MCF 10A (cell line): ENCODE results near the gene MCTP2. TPM values are rescaled to one million over a fixed set of nuclear protein-coding genes. Genes with fewer than 3 reads are reported as not detected.

ENCODE experiments used
- BruUV-seq: library from RNA; stranded (reverse); fragments of 400-500 nt; replicated peaks from 2 replicates; lab custom pipeline; 2021; lab: Mats Ljungman, UMichigan
- CTCF ChIA-PET: fragments of 300-600 bp; sonication (Branson Sonifier 250); formaldehyde crosslinking; extraction: SDS; loops from one replicate; lab custom pipeline; 2021; ENCODE audit warnings: antibody characterized with exemption, inconsistent platforms; lab: Yijun Ruan, JAX
- POLR2A ChIA-PET: fragments of 300-600, 350-650 bp; sonication (Branson Sonifier 250); formaldehyde crosslinking; extraction: SDS; loops from one replicate; lab custom pipeline; 2020; ENCODE audit warnings: antibody characterized with exemption, inconsistent platforms; lab: Yijun Ruan, JAX
- DNase-seq: peaks from one replicate; pipeline ENCODE4 v3.0.0-alpha.2; 2018; ENCODE audit not compliant: unreplicated experiment
- H3K27ac Mint-ChIP-seq: one replicate; pipeline ENCODE4 v1.8.0; 2022; ENCODE audit warnings: mild to moderate bottlenecking, low read depth, mixed read lengths; ENCODE audit not compliant: unreplicated experiment
- H3K27me3 Mint-ChIP-seq: one replicate; pipeline ENCODE4 v1.8.0; 2022; ENCODE audit warnings: mixed read lengths; ENCODE audit not compliant: insufficient read depth, unreplicated experiment
- H3K36me3 Mint-ChIP-seq: one replicate; pipeline ENCODE4 v1.8.0; 2022; ENCODE audit warnings: mild to moderate bottlenecking, moderate library complexity, mixed read lengths; ENCODE audit not compliant: insufficient read depth, unreplicated experiment
- H3K4me1 Mint-ChIP-seq: one replicate; pipeline ENCODE4 v1.8.0; 2022; ENCODE audit warnings: mixed read lengths; ENCODE audit not compliant: insufficient read depth, unreplicated experiment
- H3K4me3 Mint-ChIP-seq: one replicate; pipeline ENCODE4 v1.8.0; 2022; ENCODE audit warnings: mild to moderate bottlenecking, moderate library complexity, mixed read lengths; ENCODE audit not compliant: unreplicated experiment
- H3K9me3 Mint-ChIP-seq: one replicate; pipeline ENCODE4 v1.8.0; 2022; ENCODE audit warnings: mixed read lengths; ENCODE audit not compliant: unreplicated experiment
- intact Hi-C: fragments of 100-400 bp; cut with micrococcal nuclease; formaldehyde crosslinking; loops from 2 replicates; pipeline ENCODE4 v1.14.1; 2022
- total RNA-seq: library from RNA; stranded (reverse); gene quantifications from 2 replicates; pipeline ENCODE4 v1.2.3, GENCODE V29; 2022
- TF ChIP-seq, protein P1 (sequence below): fragments of 200-600 bp; IDR thresholded peaks from one replicate; pipeline ENCODE4 v1.8.0; 2022; ENCODE audit warnings: antibody characterized with exemption, mild to moderate bottlenecking; ENCODE audit not compliant: unreplicated experiment

The MCTP2 gene
- total RNA-seq, 1 experiment from 2014 or later: 25.7 TPM

DNA sequence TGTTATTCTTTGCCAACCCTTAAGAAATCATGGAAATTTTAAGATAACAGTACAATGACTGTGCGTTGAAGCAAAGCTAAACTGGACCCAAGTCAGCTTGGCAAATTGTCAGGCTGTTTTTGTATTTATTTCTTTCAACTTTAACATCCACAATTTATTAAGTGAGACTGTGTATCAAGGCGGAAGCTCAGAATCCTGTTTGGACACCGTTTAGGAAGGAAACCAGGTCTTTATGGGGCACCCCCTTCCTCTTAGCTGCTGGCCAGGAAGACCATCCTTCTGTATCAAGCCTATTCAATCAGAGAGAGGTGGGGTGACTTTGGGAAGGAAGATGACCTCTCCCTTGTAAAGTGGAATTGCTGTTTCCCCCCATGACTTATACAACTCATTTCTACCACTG, 166.0 kb downstream of the MCTP2 start:
- no peaks in the 10 kb centered on the region for H3K4me1 Mint-ChIP-seq
- no peak overlapping the region for H3K27ac Mint-ChIP-seq
- H3K9me3 Mint-ChIP-seq: no peaks in the 10 kb centered on the region
- ChIA-PET POLR2A (interaction anchor here (0.6 kb wide), 1 partner anchor 89 kb away, joined by 3 read pairs; no protein-coding TSS in a partner anchor), CTCF (interaction anchor here (0.6 to 1.7 kb wide), 6 partner anchors 9 to 232 kb away, joined by 3 to 5 read pairs (median 3); no protein-coding TSS in a partner anchor)
- no peak for DNase-seq
- no peak overlapping the region for H3K4me3 Mint-ChIP-seq
- peaks cover 11% of the 10 kb centered on the region for H3K36me3 Mint-ChIP-seq
- intact Hi-C loops: no loop called here
- H3K27me3 Mint-ChIP-seq: no peaks in the 10 kb centered on the region
- TF ChIP-seq, protein P1, sequence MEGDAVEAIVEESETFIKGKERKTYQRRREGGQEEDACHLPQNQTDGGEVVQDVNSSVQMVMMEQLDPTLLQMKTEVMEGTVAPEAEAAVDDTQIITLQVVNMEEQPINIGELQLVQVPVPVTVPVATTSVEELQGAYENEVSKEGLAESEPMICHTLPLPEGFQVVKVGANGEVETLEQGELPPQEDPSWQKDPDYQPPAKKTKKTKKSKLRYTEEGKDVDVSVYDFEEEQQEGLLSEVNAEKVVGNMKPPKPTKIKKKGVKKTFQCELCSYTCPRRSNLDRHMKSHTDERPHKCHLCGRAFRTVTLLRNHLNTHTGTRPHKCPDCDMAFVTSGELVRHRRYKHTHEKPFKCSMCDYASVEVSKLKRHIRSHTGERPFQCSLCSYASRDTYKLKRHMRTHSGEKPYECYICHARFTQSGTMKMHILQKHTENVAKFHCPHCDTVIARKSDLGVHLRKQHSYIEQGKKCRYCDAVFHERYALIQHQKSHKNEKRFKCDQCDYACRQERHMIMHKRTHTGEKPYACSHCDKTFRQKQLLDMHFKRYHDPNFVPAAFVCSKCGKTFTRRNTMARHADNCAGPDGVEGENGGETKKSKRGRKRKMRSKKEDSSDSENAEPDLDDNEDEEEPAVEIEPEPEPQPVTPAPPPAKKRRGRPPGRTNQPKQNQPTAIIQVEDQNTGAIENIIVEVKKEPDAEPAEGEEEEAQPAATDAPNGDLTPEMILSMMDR: no peak
- BruUV-seq: no TSS peak

DNA sequence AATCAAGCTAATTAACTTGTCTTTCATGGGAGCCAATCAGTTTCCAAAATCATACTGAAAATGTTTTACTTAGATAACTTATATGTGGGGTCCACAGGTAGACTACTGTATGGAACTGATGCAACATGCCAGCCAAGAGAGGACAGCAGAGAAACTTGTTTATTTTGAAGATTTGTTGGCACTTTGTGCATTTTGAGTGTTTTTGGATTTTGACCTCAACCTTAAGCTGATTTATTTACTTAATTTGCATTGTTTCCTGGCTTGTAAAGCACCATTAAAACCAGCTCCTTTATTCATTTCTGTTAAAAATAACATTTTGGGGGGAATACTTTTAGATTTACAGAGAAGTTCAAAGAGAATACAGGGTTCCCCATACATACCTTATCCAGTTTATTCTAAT, 166.6 kb downstream of the MCTP2 start:
- Mint-ChIP-seq H3K4me3 (no peak overlapping the region), H3K27ac (no peak overlapping the region), H3K9me3 (no peaks in the 10 kb centered on the region), H3K4me1 (no peaks in the 10 kb centered on the region), H3K27me3 (no peaks in the 10 kb centered on the region), H3K36me3 (peaks cover 11% of the 10 kb centered on the region)
- ChIA-PET POLR2A (interaction anchor here (0.6 kb wide), 1 partner anchor 88 kb away, joined by 3 read pairs; no protein-coding TSS in a partner anchor), CTCF (interaction anchor here (0.7 to 1.7 kb wide), 4 partner anchors 10 to 74 kb away, joined by 3 to 5 read pairs (median 4); no protein-coding TSS in a partner anchor)
- intact Hi-C loops: no loop called here
- no TSS peak for BruUV-seq
- TF ChIP-seq, protein P1: no peak
- DNase-seq: no peak

DNA sequence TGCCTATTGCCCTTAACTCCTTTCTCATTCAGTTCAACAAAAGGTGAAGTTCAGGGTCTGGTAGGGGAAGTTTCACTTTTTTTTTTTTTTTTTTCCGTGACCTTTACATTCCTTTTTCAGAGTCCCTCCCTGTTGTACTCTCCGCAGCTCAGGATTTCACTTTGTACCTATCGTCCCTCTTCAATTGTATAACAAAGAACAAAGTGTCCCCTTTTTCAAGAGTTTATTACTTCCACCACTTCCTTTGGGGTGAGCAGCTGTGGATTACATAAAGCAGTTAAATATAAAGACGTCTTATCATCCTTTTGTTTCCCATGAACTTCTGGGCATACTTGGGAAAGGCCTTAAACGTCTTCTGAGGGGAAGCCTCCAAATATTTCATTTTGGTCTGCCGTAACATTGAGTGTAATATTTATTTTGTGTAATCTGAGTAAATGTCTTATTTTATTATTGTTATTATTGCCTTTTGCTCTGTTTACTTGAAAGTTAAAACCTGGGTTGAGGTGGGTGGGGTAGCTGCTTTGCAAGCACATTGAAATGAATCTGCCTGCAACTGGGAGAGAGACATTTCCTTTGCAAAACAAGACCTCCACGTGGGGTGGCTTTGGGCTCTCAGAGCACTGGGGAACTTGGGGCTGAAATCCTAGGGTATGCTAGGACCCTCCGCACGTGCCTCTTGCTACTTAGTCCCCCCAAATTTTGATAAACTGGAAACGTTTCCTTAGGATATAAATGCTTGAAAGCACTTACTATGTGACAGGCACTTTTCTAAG, 169.4 kb downstream of the MCTP2 start:
- no peak overlapping the region for H3K27ac Mint-ChIP-seq
- TF ChIP-seq, protein P1: no peak
- CTCF ChIA-PET: interaction anchor here (0.7 to 1.2 kb wide), 3 partner anchors 13 to 236 kb away, joined by 3 to 5 read pairs (median 3); no protein-coding TSS in a partner anchor
- no TSS peak for BruUV-seq
- no peaks in the 10 kb centered on the region for H3K27me3 Mint-ChIP-seq
- intact Hi-C loops: no loop called here
- no peaks in the 10 kb centered on the region for H3K4me1 Mint-ChIP-seq
- H3K36me3 Mint-ChIP-seq: peaks cover 24% of the 10 kb centered on the region
- no peak overlapping the region for H3K4me3 Mint-ChIP-seq
- POLR2A ChIA-PET: no interaction called here
- no peaks in the 10 kb centered on the region for H3K9me3 Mint-ChIP-seq
- DNase-seq: no peak

DNA sequence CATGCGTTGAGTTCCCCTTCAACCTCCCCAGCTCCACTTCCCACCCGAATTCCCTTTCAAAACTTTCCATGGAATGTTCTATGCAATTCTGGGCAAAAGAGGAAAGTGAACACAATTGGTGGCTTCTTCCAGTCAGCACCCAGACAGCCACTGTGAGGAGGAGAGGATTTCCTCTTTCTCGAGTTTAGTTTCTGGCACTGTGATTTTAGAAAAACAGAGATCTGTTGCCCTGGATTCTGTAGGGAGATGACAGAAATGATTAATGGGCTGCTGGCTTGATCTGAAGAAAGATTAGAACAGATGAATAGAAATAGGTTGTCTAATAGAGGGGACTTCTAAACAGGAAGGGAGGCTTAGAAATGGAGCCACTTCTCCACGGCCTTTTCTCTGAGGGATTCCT, 172.0 kb downstream of the MCTP2 start:
- POLR2A ChIA-PET: interaction anchor here (0.5 to 0.7 kb wide), 2 partner anchors 11 to 205 kb away, joined by 4 read pairs; no protein-coding TSS in a partner anchor
- Mint-ChIP-seq H3K9me3 (no peaks in the 10 kb centered on the region), H3K36me3 (peaks cover 18% of the 10 kb centered on the region), H3K4me3 (no peak overlapping the region), H3K4me1 (no peaks in the 10 kb centered on the region), H3K27ac (no peak overlapping the region), H3K27me3 (no peaks in the 10 kb centered on the region)
- BruUV-seq: no TSS peak
- intact Hi-C loops: no loop called here
- CTCF ChIA-PET: no interaction called here
- TF ChIP-seq, protein P1: no peak
- DNase-seq: no peak
